ENCODE data around the gene RNU5D-1. TPM values are rescaled to one million over a fixed set of nuclear protein-coding genes. Genes with fewer than 3 reads are reported as not detected.

The RNU5D-1 gene
- total RNA-seq, 1 donor from 2014 or later = not detected

DNA sequence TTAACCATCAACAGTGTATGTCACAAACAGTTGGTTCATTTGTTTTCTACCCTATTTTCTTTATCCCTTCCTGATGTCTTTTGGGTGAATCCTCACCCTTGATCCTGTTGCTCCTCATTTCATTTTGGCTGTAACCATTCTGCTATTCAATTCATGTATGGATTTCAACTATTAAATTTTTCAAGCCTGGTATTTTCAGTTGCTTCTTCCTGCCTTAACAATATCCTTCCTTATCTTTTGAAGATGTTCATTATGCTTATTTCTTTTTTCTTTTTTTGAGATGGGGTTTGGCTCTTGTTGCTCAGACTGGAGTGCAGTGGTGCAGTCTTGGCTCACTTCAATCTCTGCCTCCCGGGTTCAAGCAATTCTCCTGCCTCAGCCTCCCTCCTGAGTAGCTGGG lies 2.8 kb upstream of the RNU5D-1 start:
- intact Hi-C loops (cut with micrococcal nuclease) = no loop called here

GRCh38 chr1:44733365-44733764 lies 2.4 kb upstream of the RNU5D-1 start:
- intact Hi-C loops (cut with micrococcal nuclease) = no loop called here

DNA sequence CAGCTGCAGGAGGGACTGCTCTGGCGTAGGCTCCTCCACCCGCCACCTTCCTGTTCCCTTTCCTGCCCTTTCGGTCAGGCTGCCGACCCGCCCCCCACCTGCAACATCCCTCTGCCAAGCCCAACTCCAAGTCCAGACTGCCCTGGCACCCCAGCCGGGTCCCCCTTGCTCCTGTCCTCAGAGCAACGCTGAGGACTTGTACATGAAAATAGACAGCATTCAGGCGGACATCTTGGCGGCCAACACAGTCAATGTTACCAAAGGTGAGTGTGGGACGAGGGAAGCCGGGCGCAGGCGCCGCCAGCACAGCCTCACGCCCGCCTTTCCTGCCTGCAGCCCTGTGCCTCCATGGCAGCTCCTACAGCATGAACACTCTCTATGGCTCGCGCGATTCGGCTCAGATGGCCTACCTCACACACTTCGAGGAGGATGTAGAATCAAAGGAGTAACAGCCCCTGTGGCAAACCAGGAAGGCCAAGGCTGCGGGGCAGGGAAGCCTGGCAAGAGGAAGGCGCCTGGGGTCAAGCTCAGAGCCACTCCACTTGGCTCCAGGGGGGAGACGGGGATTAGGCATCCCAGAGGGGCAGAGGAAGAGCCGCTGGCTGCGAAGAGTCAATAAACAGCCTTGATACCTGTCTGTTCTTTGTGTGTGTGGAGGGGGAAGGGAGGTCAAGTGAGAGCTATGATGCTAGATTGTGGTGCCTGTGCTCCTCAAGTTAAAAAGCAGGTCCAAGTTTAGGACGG lies 5.8 kb downstream of the RNU5D-1 start:
- intact Hi-C loops (cut with micrococcal nuclease) = no loop called here

DNA sequence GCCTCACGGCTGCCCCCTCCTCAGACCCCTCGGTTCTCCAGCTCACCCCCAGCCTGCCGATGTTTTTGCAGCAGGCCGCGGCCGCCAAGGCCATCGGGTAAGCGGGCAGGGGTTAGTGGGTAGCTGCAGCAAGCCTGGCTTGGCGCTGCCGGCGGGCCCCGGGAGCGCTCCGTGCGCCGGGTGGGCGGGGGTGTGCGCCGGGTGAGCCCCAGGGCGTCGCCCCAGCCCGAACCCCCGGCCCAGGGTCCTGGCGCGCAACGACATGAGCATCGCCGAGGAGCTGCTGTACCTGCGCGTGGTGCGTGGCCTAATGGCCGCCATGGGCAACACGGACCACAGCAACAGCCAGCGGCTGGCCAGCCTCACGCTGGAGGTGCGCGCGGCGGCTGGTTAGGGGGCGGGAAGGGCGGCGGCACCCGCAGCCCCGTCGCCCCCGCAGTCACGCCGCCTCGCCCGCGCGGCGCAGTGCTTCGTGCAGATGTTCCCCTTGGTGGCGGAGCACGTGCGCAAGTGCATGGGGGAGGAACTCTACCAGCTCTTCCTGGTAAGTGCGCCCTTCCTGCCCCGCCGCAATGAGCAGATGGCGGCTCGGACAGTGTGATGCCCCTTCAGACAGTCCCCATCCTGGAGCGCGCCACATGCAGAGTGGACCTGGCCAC lies 6.5 kb downstream of the RNU5D-1 start:
- intact Hi-C loops (cut with micrococcal nuclease) = no loop called here

GRCh38 chr1:44723496-44724295 lies 7.3 kb downstream of the RNU5D-1 start:
- intact Hi-C loops (cut with micrococcal nuclease) = no loop called here

- intact Hi-C loops (cut with micrococcal nuclease) = no loop called here
Measured at GRCh38 chr1:44723064-44723463, 7.9 kb downstream of the RNU5D-1 start.

- intact Hi-C loops (cut with micrococcal nuclease) = loop anchor here (1.0 kb wide), 4 partner anchors 9 to 98 kb away; partner anchors contain the start of genes ARMH1, KIF2C and TMEM53
Measured at GRCh38 chr1:44721485-44722361, 9.2 kb downstream of the RNU5D-1 start.

GRCh38 chr1:44720281-44720680 lies 10.7 kb downstream of the RNU5D-1 start:
- intact Hi-C loops (cut with micrococcal nuclease) = no loop called here

GRCh38 chr1:44719318-44719717 lies 11.7 kb downstream of the RNU5D-1 start:
- intact Hi-C loops (cut with micrococcal nuclease) = loop anchor here (5.0 kb wide), 1 partner anchor 87 kb away; no protein-coding TSS in a partner anchor

DNA sequence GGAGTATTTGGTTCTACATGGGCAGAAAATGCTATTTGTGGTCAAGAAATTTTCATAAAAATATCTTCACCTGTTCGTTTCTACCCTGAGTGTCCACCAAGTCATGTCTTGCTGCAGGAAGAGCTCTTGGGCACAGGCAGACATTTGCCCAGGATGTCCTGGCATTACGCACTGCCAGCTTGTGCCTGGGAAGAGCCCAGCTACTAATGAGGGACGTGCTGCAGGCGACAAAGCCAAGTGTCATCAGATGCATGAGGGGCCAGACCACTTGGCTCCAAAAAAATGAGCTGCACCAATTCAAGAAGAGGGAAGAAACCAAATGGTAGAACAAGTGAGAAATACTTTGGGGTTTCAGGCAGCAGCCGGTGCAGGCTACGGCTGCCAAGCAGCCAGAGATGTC lies 12.9 kb downstream of the RNU5D-1 start:
- intact Hi-C loops (cut with micrococcal nuclease) = loop anchor here (5.0 kb wide), 1 partner anchor 86 kb away; no protein-coding TSS in a partner anchor

DNA sequence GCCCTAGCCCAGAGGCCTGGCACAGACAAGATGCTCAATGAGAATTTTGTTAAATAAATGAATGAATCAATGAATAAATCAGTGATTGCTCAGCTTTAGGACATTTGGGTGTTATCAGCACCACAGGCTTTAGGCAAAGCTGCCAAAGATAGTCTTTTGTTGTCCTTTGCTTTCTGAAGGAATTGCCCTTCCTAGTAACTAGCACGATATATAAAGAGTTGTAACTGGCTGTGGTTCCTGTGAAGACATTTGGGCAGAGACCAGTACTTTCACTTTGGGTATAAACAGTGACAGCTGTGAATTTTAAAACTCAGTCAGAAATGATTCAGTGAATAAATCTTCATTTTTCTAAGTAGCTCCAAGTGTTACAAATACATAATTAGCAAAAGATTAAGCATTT lies 13.3 kb downstream of the RNU5D-1 start:
- intact Hi-C loops (cut with micrococcal nuclease) = loop anchor here (5.0 kb wide), 1 partner anchor 85 kb away; no protein-coding TSS in a partner anchor

DNA sequence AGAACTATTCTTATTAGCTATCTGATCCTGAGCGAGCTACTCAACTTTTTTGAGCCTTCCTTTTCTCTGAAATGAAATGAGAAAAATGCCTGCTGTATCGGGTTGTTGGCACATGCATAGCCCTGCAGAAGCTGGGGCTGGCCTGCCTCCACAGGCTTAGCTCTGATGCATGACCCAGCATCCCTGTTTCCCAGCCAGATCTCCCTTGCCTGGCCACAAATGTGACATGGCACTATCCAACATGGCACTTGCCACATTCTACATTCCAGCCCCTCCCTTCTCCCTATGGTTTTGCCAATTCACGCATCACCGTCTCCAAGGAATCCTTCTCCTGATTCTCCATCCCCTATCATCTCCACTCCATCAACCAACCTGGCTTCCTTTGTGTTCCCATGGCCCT lies 13.8 kb downstream of the RNU5D-1 start:
- intact Hi-C loops (cut with micrococcal nuclease) = loop anchor here (5.0 kb wide), 1 partner anchor 85 kb away; no protein-coding TSS in a partner anchor

GRCh38 chr1:44714944-44715571 lies 15.9 kb downstream of the RNU5D-1 start:
- intact Hi-C loops (cut with micrococcal nuclease) = loop anchor here (1.0 to 5.0 kb wide), 4 partner anchors 14 to 296 kb away; partner anchors contain the start of genes ARMH1, HECTD3 and TMEM53

- intact Hi-C loops (cut with micrococcal nuclease) = loop anchor here (2.0 kb wide), 1 partner anchor 40 kb away; the partner anchor contains the start of genes ARMH1 and TMEM53
Measured at GRCh38 chr1:44714532-44714931, 16.4 kb downstream of the RNU5D-1 start.

GRCh38 chr1:44713321-44713781 lies 17.6 kb downstream of the RNU5D-1 start:
- intact Hi-C loops (cut with micrococcal nuclease) = no loop called here

GRCh38 chr1:44707959-44708831 lies 22.8 kb downstream of the RNU5D-1 start:
- intact Hi-C loops (cut with micrococcal nuclease) = no loop called here

DNA sequence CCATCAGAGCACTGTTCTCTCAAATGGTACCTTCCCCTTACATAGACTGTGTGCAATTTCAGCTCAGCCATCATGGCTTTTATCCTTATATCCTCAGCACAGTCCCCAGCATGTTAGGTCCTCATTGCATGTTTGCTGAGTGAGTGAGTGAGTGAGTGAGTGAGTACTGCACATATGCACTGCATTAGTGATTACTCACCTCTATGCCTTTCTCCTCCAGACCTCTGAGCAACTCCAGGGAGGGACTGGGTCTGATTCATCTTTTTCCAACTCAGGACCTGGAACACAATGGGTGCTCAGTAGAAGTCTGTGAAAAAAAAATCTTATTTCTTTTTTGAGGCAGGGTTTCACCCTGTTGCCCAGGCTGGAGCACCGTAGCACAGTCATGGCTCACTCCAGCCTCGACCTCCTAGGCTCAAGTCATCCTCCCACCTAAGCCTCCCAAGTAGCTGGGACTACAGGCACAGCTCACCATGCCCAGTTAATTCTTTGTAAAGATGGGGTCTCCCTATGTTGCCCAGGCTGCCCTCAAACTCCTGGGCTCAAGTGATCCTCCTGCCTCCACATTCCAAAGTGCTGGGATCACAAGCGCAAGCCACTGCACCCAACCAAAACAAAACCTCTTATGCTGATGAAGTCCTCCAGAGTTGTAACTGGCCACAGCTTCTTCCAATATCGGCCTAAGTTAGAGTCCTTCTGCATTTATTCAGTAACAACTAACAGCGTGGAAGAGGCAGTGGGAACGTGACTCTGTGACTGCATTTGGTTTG lies 23.7 kb downstream of the RNU5D-1 start:
- intact Hi-C loops (cut with micrococcal nuclease) = no loop called here

DNA sequence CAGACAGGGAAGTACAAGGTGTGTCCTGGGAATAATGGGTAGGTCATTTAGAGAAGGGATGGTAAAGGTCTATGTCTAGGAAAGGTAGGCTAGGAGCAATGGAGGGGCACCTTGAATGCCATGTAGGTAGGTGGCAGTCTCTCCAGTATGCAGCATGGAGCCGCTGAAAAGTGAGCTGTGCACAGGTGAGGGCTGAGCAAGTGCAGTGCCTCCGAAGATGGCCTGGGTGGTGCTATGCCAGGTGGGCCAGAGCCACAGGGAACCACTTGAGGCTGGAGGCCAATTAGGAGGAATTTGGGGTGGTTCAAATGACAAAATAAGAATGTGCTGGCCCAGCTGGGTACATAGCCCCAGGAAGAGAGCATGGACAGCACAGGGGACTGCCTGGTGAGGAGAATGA lies 25.0 kb downstream of the RNU5D-1 start:
- intact Hi-C loops (cut with micrococcal nuclease) = no loop called here

All from T-helper 1 cell treated with Interleukin-12 subunit alpha and Interleukin-12 subunit beta and Interleukin-4 antibody, amounts not matched to agents 30 ng/mL and 1 ng/mL, for 36 hours (primary cell).